GM19238 (cell line): ENCODE measurements around the gene FOXN3.

Source experiments
- DNase-seq: peaks from one replicate; pipeline ENCODE4 v3.0.0; 2011; ENCODE audit warnings: low spot score; ENCODE audit not compliant: insufficient read length

Gene FOXN3

GRCh38 chr14:89232265-89233070 lies 184.6 kb downstream of the FOXN3 start:
- no peak for DNase-seq

GRCh38 chr14:89231426-89232113 lies 185.5 kb downstream of the FOXN3 start:
- DNase-seq, result no peak

GRCh38 chr14:89228921-89229639 lies 188.0 kb downstream of the FOXN3 start:
- no peak for DNase-seq

GRCh38 chr14:89227496-89227836 lies 189.6 kb downstream of the FOXN3 start:
- no peak for DNase-seq

- no peak for DNase-seq
These were observed 190.1 kb downstream of the FOXN3 start for GRCh38 chr14:89226801-89227495.

GRCh38 chr14:89225607-89226006 lies 191.4 kb downstream of the FOXN3 start:
- DNase-seq, result no peak

GRCh38 chr14:89221109-89221810 lies 195.8 kb downstream of the FOXN3 start:
- DNase-seq, result no peak

GRCh38 chr14:89219051-89219450 lies 198.0 kb downstream of the FOXN3 start:
- DNase-seq, result no peak

- no peak for DNase-seq
These were observed 199.1 kb downstream of the FOXN3 start for GRCh38 chr14:89217891-89218290.

- no peak for DNase-seq
These were observed 201.5 kb downstream of the FOXN3 start for GRCh38 chr14:89215531-89215930.

GRCh38 chr14:89215114-89215513 lies 201.9 kb downstream of the FOXN3 start:
- no peak for DNase-seq

GRCh38 chr14:89214221-89214965 lies 202.6 kb downstream of the FOXN3 start:
- DNase-seq, result no peak

- no peak for DNase-seq
These were observed 204.4 kb downstream of the FOXN3 start for GRCh38 chr14:89212386-89213235.

GRCh38 chr14:89209558-89209957 lies 207.5 kb downstream of the FOXN3 start:
- no peak for DNase-seq

- no peak for DNase-seq
These were observed 209.1 kb downstream of the FOXN3 start for GRCh38 chr14:89207925-89208328.

- no peak for DNase-seq
These were observed 210.5 kb downstream of the FOXN3 start for GRCh38 chr14:89206389-89207031.

- no peak for DNase-seq
These were observed 211.8 kb downstream of the FOXN3 start for GRCh38 chr14:89205137-89205740.

GRCh38 chr14:89202413-89203190 lies 214.4 kb downstream of the FOXN3 start:
- no peak for DNase-seq
